Subcutaneous adipose tissue (tissue), 4 donors: Measurements from ENCODE around the gene IFT43. TPM values are rescaled to one million over a fixed set of nuclear protein-coding genes. Genes with fewer than 3 reads are reported as not detected.

Experiments
- total RNA-seq, 4 donors: library from RNA; depleted of rRNA; stranded (reverse); fragments of >200 nt; gene quantifications; one replicate each; pipeline ENCODE4 v1.1.0, GENCODE V29; 2016
- TF ChIP-seq, protein P1 (sequence below): fragments of 450-650 bp; IDR thresholded peaks from one replicate; pipeline ENCODE4 v1.5.1; 2016; ENCODE audit warnings: low read depth, mild to moderate bottlenecking, control low read depth, antibody characterized with exemption, moderate library complexity

IFT43 gene
- 10 to 100 TPM; 25.3 to 38.2 (median 28.9) TPM for total RNA-seq

DNA sequence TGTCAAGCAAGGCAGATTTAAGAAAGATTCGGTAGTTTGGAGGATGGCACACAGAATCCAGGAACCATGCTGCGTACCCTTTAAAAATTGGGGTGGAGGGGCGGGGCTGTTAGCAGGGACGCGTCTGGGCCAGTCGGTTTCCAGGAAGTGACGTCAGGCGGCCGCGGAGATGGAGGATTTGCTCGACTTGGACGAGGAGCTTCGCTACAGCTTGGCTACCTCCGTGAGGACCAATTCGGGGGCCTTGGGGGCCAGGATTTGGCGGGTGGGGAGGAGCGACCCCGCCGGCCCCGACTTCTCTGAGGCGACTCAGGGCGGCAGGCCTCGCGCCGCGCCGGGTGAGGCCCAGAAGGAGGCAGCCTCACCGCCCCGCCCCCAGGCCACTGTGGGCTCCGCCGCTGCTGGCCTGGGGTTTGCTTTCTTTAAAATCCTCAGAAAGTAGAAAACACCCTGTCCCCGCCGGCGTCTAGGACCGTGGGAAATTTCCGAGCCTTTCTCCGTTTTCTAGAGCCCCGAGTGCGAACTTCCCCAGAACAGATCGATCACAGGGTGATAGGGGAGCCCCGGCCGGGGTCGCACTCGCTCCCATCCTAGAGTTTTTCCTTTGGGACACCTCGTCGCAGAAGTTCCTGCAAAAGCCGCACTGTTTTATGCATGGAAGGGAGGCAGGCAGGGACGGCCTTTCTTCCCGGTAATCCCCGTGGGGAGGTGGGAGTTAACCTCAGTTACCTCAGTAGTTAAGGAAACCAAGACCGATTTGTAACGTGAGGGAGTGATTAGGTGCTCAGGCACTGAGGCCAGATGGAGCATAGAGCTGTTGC is at the start of gene IFT43:
Gene IFT43 (plus strand): TSS at position 146 of the 821 bp plus-strand sequence. CDS start 24 bp downstream, at position 170.
- TF ChIP-seq, protein P1, sequence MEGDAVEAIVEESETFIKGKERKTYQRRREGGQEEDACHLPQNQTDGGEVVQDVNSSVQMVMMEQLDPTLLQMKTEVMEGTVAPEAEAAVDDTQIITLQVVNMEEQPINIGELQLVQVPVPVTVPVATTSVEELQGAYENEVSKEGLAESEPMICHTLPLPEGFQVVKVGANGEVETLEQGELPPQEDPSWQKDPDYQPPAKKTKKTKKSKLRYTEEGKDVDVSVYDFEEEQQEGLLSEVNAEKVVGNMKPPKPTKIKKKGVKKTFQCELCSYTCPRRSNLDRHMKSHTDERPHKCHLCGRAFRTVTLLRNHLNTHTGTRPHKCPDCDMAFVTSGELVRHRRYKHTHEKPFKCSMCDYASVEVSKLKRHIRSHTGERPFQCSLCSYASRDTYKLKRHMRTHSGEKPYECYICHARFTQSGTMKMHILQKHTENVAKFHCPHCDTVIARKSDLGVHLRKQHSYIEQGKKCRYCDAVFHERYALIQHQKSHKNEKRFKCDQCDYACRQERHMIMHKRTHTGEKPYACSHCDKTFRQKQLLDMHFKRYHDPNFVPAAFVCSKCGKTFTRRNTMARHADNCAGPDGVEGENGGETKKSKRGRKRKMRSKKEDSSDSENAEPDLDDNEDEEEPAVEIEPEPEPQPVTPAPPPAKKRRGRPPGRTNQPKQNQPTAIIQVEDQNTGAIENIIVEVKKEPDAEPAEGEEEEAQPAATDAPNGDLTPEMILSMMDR: no peak

DNA sequence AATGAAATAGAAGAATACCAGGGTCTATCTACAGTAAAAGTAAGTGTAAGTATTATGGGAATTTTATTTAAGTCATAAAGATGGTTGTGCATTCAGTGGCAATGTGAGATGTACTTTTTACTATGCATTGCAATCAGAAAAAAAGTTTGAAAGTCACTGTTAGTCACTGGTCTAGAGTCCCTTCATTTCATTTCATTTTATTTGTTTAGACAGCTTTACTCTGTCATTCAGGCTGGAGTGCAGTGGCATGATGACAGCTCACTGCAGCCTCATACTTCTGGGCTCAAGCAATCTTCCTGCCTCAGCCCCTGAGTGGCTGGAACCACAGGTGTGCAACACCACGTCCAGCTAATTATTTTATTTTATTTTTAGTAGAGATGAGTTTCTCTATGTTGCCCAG is 46.4 kb upstream of the IFT43 start:
- TF ChIP-seq, protein P1: no peak

GRCh38 chr14:75941030-75941429 is 44.5 kb upstream of the IFT43 start:
- TF ChIP-seq, protein P1: no peak

DNA sequence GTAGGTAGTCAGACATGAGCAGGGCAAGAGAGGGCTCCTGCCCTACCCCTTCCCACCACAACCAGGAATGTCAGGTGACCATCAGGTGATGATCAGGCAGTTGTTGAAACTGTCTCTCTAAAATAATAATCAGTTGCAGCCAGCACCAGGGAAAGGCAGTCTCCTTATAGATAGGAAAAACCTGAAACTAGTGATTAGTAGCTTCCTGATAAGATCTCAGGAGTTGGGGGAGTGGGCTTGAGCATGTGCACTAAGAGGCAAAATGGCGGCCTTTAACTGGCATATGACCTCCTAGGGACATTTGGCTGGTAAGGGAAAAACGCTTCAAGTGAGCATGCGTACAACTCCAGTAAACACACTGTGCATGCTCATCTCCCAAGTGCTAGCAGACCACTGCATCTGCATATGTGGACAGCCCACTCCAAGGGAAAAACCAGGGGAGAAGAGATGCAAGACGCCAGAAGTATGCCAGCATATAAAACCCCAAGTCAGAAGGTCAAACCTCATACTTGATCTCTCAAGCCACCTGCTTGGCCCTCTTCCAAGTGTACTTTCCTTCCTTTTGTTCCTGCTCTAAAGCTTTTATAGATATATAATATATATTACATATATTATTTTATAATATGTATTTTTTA is 40.8 kb upstream of the IFT43 start:
- TF ChIP-seq, protein P1: no peak

- TF ChIP-seq, protein P1: no peak
Observed at GRCh38 chr14:75946785-75947184, 38.8 kb upstream of the IFT43 start.

- TF ChIP-seq, protein P1: no peak
Observed at GRCh38 chr14:75952489-75952888, 33.1 kb upstream of the IFT43 start.

DNA sequence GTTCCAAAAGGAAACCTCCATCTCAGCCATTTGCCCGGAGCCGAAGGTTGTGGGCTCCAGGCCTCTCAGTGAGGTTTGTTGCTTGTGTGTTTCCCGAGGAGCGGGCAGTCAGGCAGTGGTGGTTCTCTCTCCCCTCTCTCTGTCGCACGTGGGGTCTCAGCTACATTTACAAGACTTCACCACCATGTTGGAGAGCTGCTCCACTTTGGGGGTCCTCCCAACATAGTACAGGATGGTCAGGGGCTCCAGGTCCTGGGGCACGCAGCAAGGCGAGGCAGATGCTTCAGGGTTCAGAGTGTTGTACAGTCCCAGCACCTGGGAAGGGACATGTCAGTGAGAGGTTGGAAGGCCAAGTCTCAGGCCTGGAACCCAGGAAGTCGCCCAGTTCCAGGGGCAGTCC is 26.5 kb upstream of the IFT43 start:
- TF ChIP-seq, protein P1: no peak
